Amniotic epithelial cell (primary cell): ENCODE results near the gene SRRM3.
"Not testable (repeated sequence)": the region's sequence is repeated elsewhere in the genome, so short reads cannot be mapped to it uniquely, and the experiment has no call there.

ENCODE experiments used
- DNase-seq: peaks from one replicate; pipeline ENCODE4 v3.0.0-alpha.2; 2010; ENCODE audit warnings: low read depth

Gene SRRM3

GRCh38 chr7:76315364-76315763 lies 113.7 kb downstream of the SRRM3 start:
- no peak for DNase-seq

- no peak for DNase-seq
Observed at GRCh38 chr7:76316984-76317781, 115.5 kb downstream of the SRRM3 start.

DNA sequence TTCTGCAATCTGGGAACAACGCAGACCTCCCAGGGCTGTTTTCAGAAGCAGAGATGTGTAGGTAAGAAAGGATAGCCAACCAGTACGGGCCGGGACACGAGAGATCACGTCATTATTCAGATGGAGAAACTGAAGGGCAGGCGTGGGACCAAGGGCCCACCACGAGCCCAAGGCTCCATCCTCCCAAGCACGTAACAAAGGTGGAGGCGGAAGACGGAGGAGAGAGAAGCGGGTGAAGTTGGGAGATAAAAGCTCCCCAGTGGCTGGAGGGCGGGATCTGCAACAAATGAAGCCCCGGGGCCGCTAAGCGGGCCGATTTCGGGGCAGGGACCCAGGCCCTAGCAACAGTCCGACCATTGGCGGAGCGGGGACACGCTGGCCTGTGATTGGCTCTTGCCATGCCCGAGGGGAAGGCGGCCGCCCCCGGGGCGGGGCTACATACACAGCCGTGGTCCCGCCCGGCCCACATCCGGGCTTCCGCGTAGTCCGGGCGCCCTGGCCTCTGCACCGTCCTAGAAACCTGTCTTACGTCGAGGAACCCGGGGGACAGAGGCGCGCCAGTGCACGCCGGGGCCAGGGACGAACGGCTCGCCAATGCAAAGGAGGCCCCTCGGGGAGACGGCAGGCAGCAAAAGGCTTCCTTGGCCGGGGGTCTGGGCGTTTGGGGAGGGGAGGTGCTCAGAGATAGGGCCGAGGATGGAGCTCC lies 116.2 kb downstream of the SRRM3 start:
- peak; percentile 94 for DNase-seq

DNA sequence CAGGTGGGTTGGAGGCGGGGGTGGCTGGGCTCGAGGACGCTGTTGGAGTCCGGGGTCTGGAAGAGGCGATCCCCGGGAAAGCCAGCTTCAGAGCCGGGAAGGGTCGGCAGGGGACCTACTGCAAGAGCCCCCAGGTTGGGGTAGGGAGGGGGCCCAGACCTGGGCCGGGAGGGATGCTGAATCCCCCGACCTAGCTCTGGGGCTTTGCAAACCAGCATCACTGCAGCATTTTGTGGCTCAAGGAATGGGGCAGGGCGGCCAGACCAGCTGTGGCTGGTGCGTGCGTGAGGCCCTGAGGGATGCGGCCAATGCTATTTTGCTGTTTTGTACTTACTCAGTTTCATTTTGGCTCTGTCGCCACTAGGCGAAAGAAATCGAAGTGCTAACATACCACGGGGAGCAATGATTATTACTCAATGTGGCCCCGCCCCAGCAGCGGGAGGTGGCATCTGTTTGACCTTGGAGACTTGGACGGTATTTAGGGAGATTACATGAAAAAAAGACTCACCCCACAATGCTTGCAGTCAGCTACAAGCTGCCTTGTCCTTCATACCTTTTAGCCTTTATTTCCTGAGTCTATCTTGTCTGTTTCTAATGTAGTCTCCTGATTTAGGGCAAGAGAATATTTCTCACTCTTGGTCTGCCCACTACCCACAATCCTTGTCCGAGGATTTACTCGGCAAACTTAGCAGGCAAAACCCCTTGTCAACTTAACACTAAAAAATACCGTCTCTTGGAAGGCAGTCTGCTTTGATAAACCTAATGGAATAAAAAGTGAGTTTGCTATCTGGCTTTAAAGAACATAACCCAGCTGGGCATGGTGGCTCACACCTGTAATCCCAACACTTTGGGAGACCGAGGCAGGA lies 117.0 kb downstream of the SRRM3 start:
- peak; percentile 83 for DNase-seq

DNA sequence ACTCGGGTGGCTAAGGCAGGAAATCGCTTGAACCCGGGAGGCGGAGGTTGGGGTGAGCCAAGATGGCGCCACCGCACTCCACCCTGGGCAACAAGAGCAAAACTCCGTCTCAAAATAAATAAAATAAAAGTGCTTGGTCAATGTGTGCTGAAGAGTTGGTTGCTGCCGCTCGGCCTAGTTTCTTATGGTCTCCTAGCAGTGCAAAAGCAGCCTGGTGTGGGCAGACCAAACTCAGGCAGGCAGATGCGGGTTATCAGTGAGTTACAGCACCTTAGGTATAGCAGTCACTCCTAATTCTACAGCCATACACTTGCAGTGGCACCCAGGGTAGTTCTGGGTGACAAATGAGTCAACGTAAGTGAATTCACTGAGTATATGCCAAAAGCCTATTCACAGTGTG lies 123.4 kb downstream of the SRRM3 start:
- DNase-seq: no peak

DNA sequence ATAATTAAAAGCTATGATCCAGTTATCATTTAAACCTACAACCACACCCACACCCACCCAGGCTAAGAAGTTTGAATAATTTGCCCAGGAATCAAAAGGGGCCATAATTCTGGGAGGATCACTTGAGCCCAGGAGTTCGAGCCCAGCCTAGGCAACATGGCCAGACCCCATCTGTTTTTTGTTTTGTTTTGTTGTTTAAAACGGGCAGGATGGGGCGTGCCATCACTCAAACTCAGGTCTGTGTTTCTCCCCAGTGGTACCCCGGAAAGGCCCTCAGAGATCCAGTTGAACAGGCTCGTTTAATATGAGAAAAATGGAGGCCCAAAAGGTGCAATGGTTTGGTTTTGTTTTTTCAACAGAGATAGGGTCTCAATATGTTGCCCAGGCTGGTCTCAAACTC lies 124.1 kb downstream of the SRRM3 start:
- DNase-seq: no peak

DNA sequence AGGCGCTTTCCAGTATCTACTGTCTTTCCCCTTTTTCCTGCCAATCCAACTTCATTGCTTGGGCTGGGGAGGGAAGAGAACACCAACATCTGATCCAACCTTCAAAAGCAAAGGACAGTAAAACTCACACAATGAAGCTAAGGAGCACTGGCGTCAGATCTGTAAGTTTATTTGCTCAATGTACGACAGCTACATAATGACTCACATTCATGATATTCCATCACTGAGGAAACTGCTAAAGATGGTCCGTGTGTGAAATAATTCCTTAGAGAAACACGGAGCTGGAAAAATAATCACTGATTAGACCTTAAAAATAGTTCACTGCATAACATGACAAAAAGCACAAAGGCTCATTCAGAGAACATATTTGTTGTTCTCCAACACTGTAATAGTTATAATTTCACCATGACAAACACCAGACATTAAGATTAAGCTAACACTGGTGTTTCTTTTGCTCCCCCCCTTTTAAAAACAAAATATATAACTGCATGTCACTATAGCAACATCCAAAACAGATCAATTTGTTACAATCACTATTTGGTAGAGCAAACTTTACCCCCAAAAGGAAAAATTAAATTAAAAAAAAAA lies 125.0 kb downstream of the SRRM3 start:
- DNase-seq: peak; percentile 77

- DNase-seq: no peak
Observed at GRCh38 chr7:76327610-76328009, 125.9 kb downstream of the SRRM3 start.

- DNase-seq: no peak
Observed at GRCh38 chr7:76328389-76328788, 126.7 kb downstream of the SRRM3 start.

DNA sequence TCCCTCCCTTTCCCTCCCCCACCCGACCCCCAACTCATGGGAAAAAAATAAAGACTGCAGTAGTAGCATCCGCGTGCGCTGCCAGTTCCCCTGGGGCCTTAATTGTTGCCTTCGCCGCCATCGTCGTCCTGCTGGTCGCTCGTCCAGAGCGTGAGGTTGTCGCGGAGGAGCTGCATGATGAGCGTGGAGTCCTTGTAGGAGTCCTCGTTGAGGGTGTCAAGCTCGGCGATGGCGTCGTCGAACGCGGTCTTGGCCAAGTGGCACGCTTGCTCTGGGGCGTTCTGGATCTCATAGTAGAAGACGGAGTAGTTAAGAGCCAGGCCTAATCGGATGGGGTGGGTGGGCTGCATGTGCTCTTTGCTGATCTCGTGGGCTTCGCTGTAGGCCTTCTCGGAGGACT lies 127.8 kb downstream of the SRRM3 start:
- no peak for DNase-seq

DNA sequence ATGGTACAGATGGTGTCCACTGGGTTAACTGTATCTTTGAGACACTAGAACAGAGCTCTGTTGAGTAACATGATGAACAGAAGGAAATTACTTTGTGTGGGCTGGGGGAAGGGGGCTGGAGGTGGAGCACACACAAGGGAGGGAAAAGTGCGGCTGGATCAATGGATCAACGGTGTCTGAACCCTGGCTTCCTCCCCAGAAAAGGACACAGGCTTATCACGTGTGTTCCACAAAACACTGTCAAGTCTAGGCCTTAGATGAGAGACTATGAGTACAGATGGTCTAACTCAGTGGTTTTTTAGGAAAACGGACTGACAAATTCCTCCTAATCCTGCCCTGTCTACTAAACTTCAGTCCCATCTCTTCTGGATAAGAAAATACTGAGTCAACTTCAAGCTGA lies 128.6 kb downstream of the SRRM3 start:
- no peak for DNase-seq

DNA sequence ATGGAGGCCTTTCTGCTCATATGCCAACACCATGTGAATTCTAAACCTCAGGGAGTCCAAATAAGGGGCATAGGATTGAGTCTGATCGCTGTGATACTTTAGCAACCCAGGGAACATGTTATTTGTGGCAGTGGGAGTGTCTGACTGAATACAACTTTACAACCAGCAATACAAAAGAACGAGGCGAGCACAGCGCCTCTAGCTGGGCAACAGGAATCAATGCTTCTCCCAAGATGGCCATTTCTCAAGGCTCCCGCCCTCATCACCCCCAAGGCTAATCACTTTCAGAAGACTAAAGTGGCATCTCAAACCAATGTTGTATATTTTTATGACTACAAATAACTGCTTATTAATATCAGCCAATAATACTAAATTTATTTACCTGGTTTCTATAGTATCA lies 129.0 kb downstream of the SRRM3 start:
- DNase-seq: no peak

DNA sequence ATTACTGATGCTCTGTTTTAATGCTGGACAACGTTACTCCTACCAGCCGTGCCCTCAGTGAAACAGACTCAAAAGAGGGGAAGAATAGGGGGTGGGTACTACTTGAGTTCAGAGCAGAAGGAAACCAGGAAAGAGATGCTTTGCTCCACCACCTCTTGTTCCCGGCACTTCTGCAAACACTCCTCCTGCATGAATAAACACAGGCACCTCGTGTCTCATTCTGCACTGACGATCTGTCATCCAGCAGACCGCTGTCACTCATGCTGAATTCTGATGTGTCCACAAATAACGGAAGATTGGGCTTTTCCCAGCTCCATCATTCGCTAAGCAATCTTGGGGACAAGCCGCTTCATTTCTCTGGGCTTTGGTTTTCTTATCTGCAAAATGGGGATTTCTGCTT lies 130.4 kb downstream of the SRRM3 start:
- no peak for DNase-seq

DNA sequence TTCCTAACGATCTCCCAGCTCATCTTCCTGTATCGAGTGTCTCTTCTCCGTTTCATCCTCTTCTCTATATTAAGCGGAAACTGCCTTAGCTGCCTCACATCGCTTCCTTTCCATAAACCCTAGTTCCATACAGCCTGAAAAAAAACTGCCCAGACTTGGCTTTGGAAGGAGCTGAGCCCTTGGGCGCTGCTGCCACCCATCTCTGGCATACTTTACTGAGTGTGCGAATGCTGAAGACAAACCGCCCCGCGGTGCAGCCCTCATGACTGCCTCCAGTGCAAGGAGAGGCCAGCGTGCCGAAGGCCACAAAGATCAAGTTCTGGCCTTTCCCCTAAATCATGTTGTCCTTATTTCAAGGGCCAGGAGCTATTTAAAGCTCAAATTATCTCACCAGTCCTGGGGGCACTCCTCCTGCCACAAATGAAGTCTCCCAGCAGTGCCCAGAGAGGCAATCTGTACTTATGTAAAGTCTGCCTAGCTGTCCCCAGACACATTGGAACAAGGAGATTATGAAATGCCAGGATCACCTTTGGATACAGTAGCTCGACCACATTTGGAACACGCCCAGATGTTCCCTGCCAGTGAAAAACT lies 131.9 kb downstream of the SRRM3 start:
- DNase-seq: no peak

- DNase-seq: no peak
Observed at GRCh38 chr7:76334320-76334967, 132.7 kb downstream of the SRRM3 start.

GRCh38 chr7:76335417-76335816 lies 133.7 kb downstream of the SRRM3 start:
- DNase-seq: not testable (repeated sequence)

DNA sequence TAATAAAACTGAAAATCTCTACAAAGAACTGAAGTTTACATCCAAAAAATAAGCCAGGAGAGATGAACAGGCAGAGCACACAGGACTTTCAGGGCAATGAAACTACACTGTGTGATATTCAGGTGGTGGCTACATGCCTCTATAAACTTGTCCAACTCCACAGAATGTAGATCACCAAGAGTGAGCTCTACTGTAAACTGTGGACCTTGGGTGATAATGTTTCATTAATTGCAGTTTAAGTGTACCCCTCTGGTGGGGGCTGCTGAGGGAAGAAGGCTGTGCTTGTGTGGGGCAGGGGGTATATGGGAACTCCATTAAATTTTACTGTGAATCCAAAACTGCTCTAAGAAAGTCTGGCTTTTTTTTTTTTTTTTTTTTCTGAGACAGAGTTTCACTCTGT lies 134.4 kb downstream of the SRRM3 start:
- DNase-seq: no peak
